DND-41 (cell line): ENCODE results near the gene DEGS1.

Experiments used
- CTCF ChIP-seq: IDR thresholded peaks from 2 replicates; pipeline ENCODE4 v1.5.1; 2012; ENCODE audit warnings: borderline replicate concordance, low read length, moderate library complexity, mild to moderate bottlenecking; ENCODE audit not compliant: poor library complexity, severe bottlenecking; ENCODE audit errors: extremely low read depth
- EZH2 ChIP-seq: IDR thresholded peaks from 3 replicates; pipeline ENCODE4 v1.6.1; 2012; ENCODE audit warnings: borderline replicate concordance, low read depth, mild to moderate bottlenecking, moderate library complexity, low read length, inconsistent platforms; ENCODE audit not compliant: severe bottlenecking

GRCh38 chr1:224178894-224179293, 4.1 kb upstream of the DEGS1 start:
- no peak for TF ChIP-seq EZH2
- TF ChIP-seq CTCF, result no peak
